H1 (cell line): Measurements from ENCODE around the gene TCEAL7. TPM values are rescaled to one million over a fixed set of nuclear protein-coding genes. Genes with fewer than 3 reads are reported as not detected.

Source experiments
- CTCF ChIA-PET: fragments of 300-600 bp; sonication (Branson Sonifier 250); formaldehyde crosslinking; loops from one replicate; lab custom pipeline; 2021; ENCODE audit not compliant: partially characterized antibody; lab: Charles Lee
- POLR2A ChIA-PET: fragments of 300-600 bp; sonication (Branson Sonifier 250); formaldehyde crosslinking; loops from one replicate; lab custom pipeline; 2021; ENCODE audit warnings: inconsistent platforms; ENCODE audit not compliant: partially characterized antibody; lab: Charles Lee
- DNase-seq, 2 experiments: peaks; one replicate each; pipeline versions ENCODE4 v3.0.0 to v3.0.0-alpha.2; 2010 to 2022; ENCODE audit warnings: low spot score in 2 of 2, low read depth in 1 of 2, mixed read lengths in 1 of 2
- FAIRE-seq: peaks from 2 replicates; lab custom pipeline; 2011; peaks lifted over from hg19 to GRCh38; lab: Jason Lieb, UNC
- H2AFZ ChIP-seq: 2 replicates; pipeline ENCODE4 v1.8.1; 2012; ENCODE audit warnings: low read length, inconsistent platforms
- H2AK5ac ChIP-seq: 2 replicates; pipeline ENCODE4 v1.6.1; 2013; ENCODE audit warnings: low read depth, low read length
- H2BK120ac ChIP-seq: replicated peaks from 2 replicates; pipeline ENCODE3; 2013; ENCODE audit warnings: low read depth, low read length, inconsistent platforms
- H2BK12ac ChIP-seq: 2 replicates; pipeline ENCODE4 v1.6.1; 2013; ENCODE audit warnings: low read depth, low read length
- H2BK15ac ChIP-seq: 2 replicates; pipeline ENCODE4 v1.6.1; 2013; ENCODE audit warnings: low read length
- H2BK20ac ChIP-seq: 2 replicates; pipeline ENCODE4 v1.6.1; 2013; ENCODE audit warnings: low read length
- H2BK5ac ChIP-seq: 2 replicates; pipeline ENCODE4 v1.6.1; 2013; ENCODE audit warnings: low read depth, low read length
- H3K14ac ChIP-seq: 2 replicates; pipeline ENCODE4 v1.6.1; 2013; ENCODE audit warnings: inconsistent platforms; ENCODE audit not compliant: insufficient read length
- H3K18ac ChIP-seq: 2 replicates; pipeline ENCODE4 v1.6.1; 2013; ENCODE audit warnings: low read length; ENCODE audit errors: extremely low read depth
- H3K23ac ChIP-seq: 2 replicates; pipeline ENCODE4 v1.6.1; 2013; ENCODE audit warnings: inconsistent platforms; ENCODE audit not compliant: insufficient read length
- H3K23me2 ChIP-seq: 2 replicates; pipeline ENCODE4 v1.6.1; 2013; ENCODE audit warnings: low read depth, low read length
- H3K27ac ChIP-seq: 2 replicates; pipeline ENCODE4 v1.6.1; 2011; ENCODE audit warnings: low read depth, low read length, inconsistent platforms
- H3K27me3 ChIP-seq, 4 experiments: replicated peaks in 1 of 4; 1 replicate in 1 of 4; 2 replicates in 3 of 4; pipeline versions ENCODE4 v1.6.1 to v1.8.1; 2011 to 2013; ENCODE audit warnings: low read length in 3 of 4, mild to moderate bottlenecking in 3 of 4, inconsistent platforms in 2 of 4, mixed read lengths in 2 of 4, moderate library complexity in 1 of 4; ENCODE audit not compliant: control insufficient read depth in 3 of 4, insufficient read depth in 3 of 4; ENCODE audit errors: extremely low read depth in 1 of 4
- H3K36me3 ChIP-seq, 4 experiments: 2 replicates each; pipeline versions ENCODE4 v1.6.1 to v1.8.1; 2011 to 2013; ENCODE audit warnings: mild to moderate bottlenecking in 4 of 4, low read length in 3 of 4, moderate library complexity in 2 of 4, control low read depth in 1 of 4, inconsistent platforms in 1 of 4; ENCODE audit not compliant: insufficient read depth in 4 of 4, control insufficient read depth in 2 of 4
- H3K4ac ChIP-seq: replicated peaks from 2 replicates; pipeline ENCODE3; 2013; ENCODE audit warnings: low read length, low read depth, mixed read lengths, inconsistent platforms; ENCODE audit not compliant: insufficient read length
- H3K4me1 ChIP-seq, 4 experiments: replicated peaks in 1 of 4; 1 replicate in 1 of 4; 2 replicates in 3 of 4; pipeline versions ENCODE4 v1.6.1 to v1.8.1; 2011 to 2013; ENCODE audit warnings: low read length in 3 of 4, inconsistent platforms in 2 of 4, mixed read lengths in 1 of 4; ENCODE audit not compliant: insufficient read depth in 4 of 4, control insufficient read depth in 3 of 4
- H3K4me2 ChIP-seq, 2 experiments: 2 replicates each; pipeline versions ENCODE4 v1.6.1 to v1.8.1; 2011 to 2013; ENCODE audit warnings: low read depth in 2 of 2, low read length in 2 of 2, control low read depth in 1 of 2, inconsistent platforms in 1 of 2, mild to moderate bottlenecking in 1 of 2; ENCODE audit not compliant: insufficient read depth in 1 of 2
- H3K4me3 ChIP-seq, 4 experiments: fragments of 200-600, 300-600 bp in 1 of 4; sonication (generic), shearing (Covaris generic), sonication (Bioruptor Twin) in 1 of 4; 2 replicates each; pipeline versions ENCODE4 v1.5.1 to v1.8.1; 2011 to 2016; ENCODE audit warnings: low read length in 4 of 4, low read depth in 3 of 4, control low read depth in 2 of 4, inconsistent platforms in 2 of 4, mild to moderate bottlenecking in 2 of 4, mixed read lengths in 1 of 4, moderate library complexity in 1 of 4; ENCODE audit not compliant: insufficient read depth in 2 of 4; ENCODE audit errors: extremely low read depth in 1 of 4
- H3K56ac ChIP-seq: replicated peaks from 2 replicates; pipeline ENCODE3; 2013; ENCODE audit warnings: low read depth, mild to moderate bottlenecking, mixed read lengths, low read length, inconsistent platforms; ENCODE audit not compliant: insufficient read length
- H3K79me1 ChIP-seq: 2 replicates; pipeline ENCODE4 v1.6.1; 2013; ENCODE audit warnings: low read depth, low read length, control low read depth
- H3K79me2 ChIP-seq, 2 experiments: 2 replicates each; pipeline versions ENCODE4 v1.6.1 to v1.8.1; 2012 to 2013; ENCODE audit warnings: low read length in 2 of 2, mild to moderate bottlenecking in 2 of 2, inconsistent platforms in 1 of 2; ENCODE audit not compliant: insufficient read depth in 2 of 2, control insufficient read depth in 1 of 2
- H3K9ac ChIP-seq, 4 experiments: replicated peaks in 1 of 4; 1 replicate in 1 of 4; 2 replicates in 3 of 4; pipeline versions ENCODE4 v1.6.1 to v1.8.1; 2011 to 2013; ENCODE audit warnings: low read depth in 3 of 4, low read length in 3 of 4, control low read depth in 2 of 4, mild to moderate bottlenecking in 2 of 4, moderate library complexity in 2 of 4, inconsistent platforms in 1 of 4; ENCODE audit errors: extremely low read depth in 1 of 4
- H3K9me3 ChIP-seq, 2 experiments: 2 replicates each; pipeline versions ENCODE4 v1.6.1 to v1.8.1; 2012 to 2013; ENCODE audit warnings: mild to moderate bottlenecking in 2 of 2, moderate library complexity in 2 of 2, control low read depth in 1 of 2, inconsistent platforms in 1 of 2, low read depth in 1 of 2, low read length in 1 of 2, mixed read lengths in 1 of 2; ENCODE audit not compliant: insufficient read depth in 2 of 2
- H4K20me1 ChIP-seq, 2 experiments: replicated peaks in 1 of 2; 2 replicates each; pipeline versions ENCODE3 to v1.8.1; 2011 to 2013; ENCODE audit warnings: inconsistent platforms in 2 of 2, low read length in 2 of 2, mild to moderate bottlenecking in 1 of 2; ENCODE audit not compliant: insufficient read depth in 2 of 2, control insufficient read depth in 1 of 2
- H4K5ac ChIP-seq: 2 replicates; pipeline ENCODE4 v1.6.1; 2013; ENCODE audit warnings: low read length, low read depth, mixed read lengths, inconsistent platforms; ENCODE audit not compliant: insufficient read length
- H4K8ac ChIP-seq: 2 replicates; pipeline ENCODE4 v1.8.0; 2013; ENCODE audit warnings: mild to moderate bottlenecking, moderate library complexity, low read length, inconsistent platforms; ENCODE audit not compliant: insufficient read depth; ENCODE audit errors: extremely low read depth
- H4K91ac ChIP-seq: replicated peaks from 2 replicates; pipeline ENCODE3; 2013; ENCODE audit warnings: low read length, mixed read lengths, inconsistent platforms; ENCODE audit not compliant: insufficient read length
- BACH1 ChIP-seq: IDR thresholded peaks from 2 replicates; pipeline ENCODE4 v1.6.1; 2012; ENCODE audit warnings: low read length, improper control_type of control experiment
- CBX5 ChIP-seq: fragments of 300-800, 300-1000 bp; sonication (generic); IDR thresholded peaks from 2 replicates; pipeline ENCODE4 v1.7.1; 2016; ENCODE audit warnings: antibody characterized with exemption, low read length, low read depth
- GTF2F1 ChIP-seq: IDR thresholded peaks from 2 replicates; pipeline ENCODE4 v1.6.1; 2012; ENCODE audit warnings: low read depth, low read length, improper control_type of control experiment, borderline replicate concordance
- HDAC2 ChIP-seq, 2 experiments: fragments of 300-600 bp in 1 of 2; sonication (generic) in 1 of 2; IDR thresholded peaks; 2 replicates each; pipeline ENCODE4 v1.6.1; 2011 to 2012; ENCODE audit warnings: low read depth in 2 of 2, low read length in 2 of 2, mild to moderate bottlenecking in 2 of 2, moderate library complexity in 2 of 2, borderline replicate concordance in 1 of 2, inconsistent platforms in 1 of 2
- KDM1A ChIP-seq: fragments of 200-600, 300-600 bp; sonication (generic); IDR thresholded peaks from 2 replicates; pipeline ENCODE4 v1.7.1; 2016; ENCODE audit warnings: mild to moderate bottlenecking, low read length, borderline replicate concordance
- NANOG ChIP-seq: IDR thresholded peaks from 2 replicates; pipeline ENCODE4 v1.6.1; 2011; ENCODE audit warnings: low read length, low read depth, mild to moderate bottlenecking, inconsistent platforms; ENCODE audit not compliant: insufficient read depth, poor library complexity, severe bottlenecking
- POLR2AphosphoS5 ChIP-seq: IDR thresholded peaks from 2 replicates; pipeline ENCODE4 v1.6.1; 2011; ENCODE audit warnings: low read depth, low read length
- RNF2 ChIP-seq: fragments of 200-900, 300-1000 bp; sonication (generic); IDR thresholded peaks from 2 replicates; pipeline ENCODE4 v1.7.1; 2016; ENCODE audit warnings: borderline replicate concordance, low read depth, mild to moderate bottlenecking, antibody characterized with exemption, low read length; ENCODE audit not compliant: poor library complexity, severe bottlenecking; ENCODE audit errors: missing control alignments
- SIRT6 ChIP-seq: IDR thresholded peaks from one replicate; pipeline ENCODE4 v1.7.1; 2012; ENCODE audit warnings: low read length, inconsistent platforms
- SRF ChIP-seq: IDR thresholded peaks from 2 replicates; pipeline ENCODE4 v1.6.1; 2011; ENCODE audit warnings: mild to moderate bottlenecking, low read depth, low read length, moderate library complexity
- SUZ12 ChIP-seq: fragments of 200-600 bp; sonication (generic); IDR thresholded peaks from 2 replicates; pipeline ENCODE4 v1.6.1; 2012; ENCODE audit warnings: mild to moderate bottlenecking, inconsistent platforms, low read length, moderate library complexity, mixed read lengths
- YY1 ChIP-seq: IDR thresholded peaks from 2 replicates; pipeline ENCODE4 v1.6.1; 2011; ENCODE audit warnings: low read depth, mild to moderate bottlenecking, low read length
- WGBS, 2 experiments: shearing (Covaris generic) in 1 of 2; methylation state at CpG; one replicate each; pipeline versions ENCODE4 v1.1.6 to v1.1.7; 2013 to 2015; ENCODE audit warnings: low lambda C conversion rate in 2 of 2, mixed read lengths in 2 of 2, inconsistent platforms in 1 of 2, low coverage in 1 of 2, missing lambda C conversion rate in 1 of 2; ENCODE audit not compliant: insufficient replicate concordance in 2 of 2, insufficient coverage in 1 of 2, insufficient read length in 1 of 2; ENCODE audit errors: extremely low coverage in 1 of 2, missing lambda C conversion rate in 1 of 2; 5-methylcytosine and 5-hydroxymethylcytosine counted together
- polyA plus RNA-seq, 7 experiments: library from polyadenylated mRNA; depleted of rRNA in 3 of 7; stranded (reverse) in 5 of 7; unstranded in 2 of 7; fragments of >200 nt in 5 of 7; fragments of 200-250 nt in 2 of 7; gene quantifications; 1 replicate in 5 of 7; 2 replicates in 1 of 7; 4 replicates in 1 of 7; pipeline versions ENCODE4 v1.2.1 to v1.2.3, GENCODE V29; 2011 to 2013; ENCODE audit warnings: missing spikeins in 2 of 7, mixed read lengths in 2 of 7
- total RNA-seq: library from RNA; stranded (reverse); fragmentation: NEBNext Ultra II Directional; extraction: Animal tissue kit (Norgen Biotek cat#: 25700); gene quantifications from 2 replicates; pipeline ENCODE4 v1.2.1, GENCODE V29; 2021
- TF ChIP-seq, protein P1 (sequence below): IDR thresholded peaks from 2 replicates; pipeline ENCODE4 v1.6.1; 2011; ENCODE audit warnings: low read length, improper control_type of control experiment

The TCEAL7 gene
- total and polyA plus RNA-seq, 2 of the 8 experiments (the other 6 are each of a cell fraction or from before 2014, with no cell fraction given), result 7.9 to 11.6 TPM

DNA sequence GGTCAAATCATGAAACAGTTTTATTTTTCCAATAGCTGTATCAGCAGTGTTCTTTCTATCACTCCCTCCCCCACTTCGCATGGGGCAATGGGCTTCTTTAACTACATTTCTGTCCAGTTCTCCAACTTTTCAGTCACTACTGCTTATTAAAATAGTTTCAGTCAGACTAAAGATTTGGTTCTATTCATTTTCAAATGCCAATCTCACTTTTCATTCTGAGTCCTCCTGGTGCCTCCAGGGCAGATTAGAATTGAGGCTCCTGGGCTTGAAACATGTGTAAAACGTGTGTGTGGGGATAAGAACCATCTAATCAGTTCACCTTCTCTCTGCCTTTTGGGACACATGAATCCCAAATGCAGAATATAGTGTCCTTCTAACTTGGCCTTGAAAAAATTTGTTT lies 42.8 kb downstream of the TCEAL7 start:
- no peak overlapping the region for H2BK15ac ChIP-seq
- WGBS, 2 experiments, result 60% methylated on average over 2 of the region's 2 CpGs; no CpG with 5 or more reads in 1 of the 2 experiments
- no peak overlapping the region for H2BK120ac ChIP-seq
- peaks cover 0 to 8% of the 10 kb centered on the region in 2 experiments; a peak in 2 of 4 replicates for H3K79me2 ChIP-seq
- H3K9me3 ChIP-seq, result no peaks in the 10 kb centered on the region
- H2AFZ ChIP-seq, result no peak overlapping the region
- no peaks in the 10 kb centered on the region for H4K20me1 ChIP-seq
- DNase-seq, result no peak
- no peak overlapping the region for H3K18ac ChIP-seq
- H3K4me1 ChIP-seq, result peaks cover 0 to 2% (median under 1%) of the 10 kb centered on the region in 4 experiments; a peak in 4 of 7 replicates
- no peak overlapping the region for H3K14ac ChIP-seq
- H3K4me2 ChIP-seq, result no peak overlapping the region
- ChIA-PET POLR2A (no interaction called here), CTCF (interaction anchor here (1.0 to 1.1 kb wide), 2 partner anchors 91 to 92 kb away, joined by 3 read pairs; no protein-coding TSS in a partner anchor)
- H3K4me3 ChIP-seq, result no peak overlapping the region
- H2BK20ac ChIP-seq, result no peak overlapping the region
- H3K9ac ChIP-seq, result no peak overlapping the region
- no peak overlapping the region for H3K56ac ChIP-seq
- H3K4ac ChIP-seq, result no peak overlapping the region
- no peak for FAIRE-seq
- H3K79me1 ChIP-seq, result no peaks in the 10 kb centered on the region
- no peak overlapping the region for H3K27ac ChIP-seq
- no peak overlapping the region for H2BK12ac ChIP-seq
- no peak overlapping the region for H4K8ac ChIP-seq
- no peak overlapping the region for H4K91ac ChIP-seq
- no peak overlapping the region for H3K23ac ChIP-seq
- no peak overlapping the region for H4K5ac ChIP-seq
- H2AK5ac ChIP-seq, result no peak overlapping the region
- peaks cover 0 to 6% (median 1%) of the 10 kb centered on the region in 4 experiments; a peak in 4 of 8 replicates for H3K36me3 ChIP-seq
- peaks cover 2% of the 10 kb centered on the region; the same call in 1 of the 2 replicates for H3K23me2 ChIP-seq
- no peak overlapping the region for H2BK5ac ChIP-seq
- no peaks in the 10 kb centered on the region for H3K27me3 ChIP-seq
- no peak for TF ChIP-seq NANOG
- no peak for TF ChIP-seq SRF
- TF ChIP-seq KDM1A, result no peak
- no peak for TF ChIP-seq HDAC2 (IDR thresholded peaks at IDR 0.05; ENCODE audit: borderline replicate concordance in 1 of 2, low read depth in 2 of 2, low read length in 2 of 2)
- TF ChIP-seq, protein P1, sequence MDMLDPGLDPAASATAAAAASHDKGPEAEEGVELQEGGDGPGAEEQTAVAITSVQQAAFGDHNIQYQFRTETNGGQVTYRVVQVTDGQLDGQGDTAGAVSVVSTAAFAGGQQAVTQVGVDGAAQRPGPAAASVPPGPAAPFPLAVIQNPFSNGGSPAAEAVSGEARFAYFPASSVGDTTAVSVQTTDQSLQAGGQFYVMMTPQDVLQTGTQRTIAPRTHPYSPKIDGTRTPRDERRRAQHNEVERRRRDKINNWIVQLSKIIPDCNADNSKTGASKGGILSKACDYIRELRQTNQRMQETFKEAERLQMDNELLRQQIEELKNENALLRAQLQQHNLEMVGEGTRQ, result no peak
- TF ChIP-seq YY1, result no peak
- no peak for TF ChIP-seq GTF2F1
- TF ChIP-seq SIRT6, result no peak
- no peak for TF ChIP-seq SUZ12
- TF ChIP-seq CBX5, result no peak
- no peak for TF ChIP-seq POLR2AphosphoS5
- no peak for TF ChIP-seq BACH1
- no peak for TF ChIP-seq RNF2
